IMR-90 (cell line): ENCODE measurements around the gene TM4SF18. TPM values are rescaled to one million over a fixed set of nuclear protein-coding genes. Genes with fewer than 3 reads are reported as not detected.

ENCODE experiments used
- ATAC-seq: fragments of 200-7000 bp; cut with Tn5 transposase; 2 replicates; pipeline ENCODE4 v1.9.1; 2020; ENCODE audit warnings: low read depth, mild to moderate bottlenecking, moderate library complexity
- BruUV-seq: library from RNA; stranded (reverse); fragments of 400-500 nt; replicated peaks from 2 replicates; lab custom pipeline; 2021; lab: Mats Ljungman, UMichigan
- CTCF ChIA-PET: fragments of 300-600 bp; formaldehyde crosslinking; extraction: SDS; loops from one replicate; lab custom pipeline; 2021; ENCODE audit warnings: antibody characterized with exemption; lab: Yijun Ruan, JAX
- POLR2A ChIA-PET: fragments of 300-600 bp; sonication (Branson Sonifier 250); formaldehyde crosslinking; loops from one replicate; lab custom pipeline; 2022; ENCODE audit warnings: antibody characterized with exemption; ENCODE audit not compliant: unreplicated experiment; lab: Charles Lee
- DNase-seq: peaks from one replicate; pipeline ENCODE4 v3.0.0; 2013
- H2AFZ ChIP-seq: replicated peaks from 2 replicates; pipeline ENCODE3; 2013; ENCODE audit warnings: low read length, mild to moderate bottlenecking; ENCODE audit not compliant: poor library complexity
- H2AK5ac ChIP-seq: 2 replicates; pipeline ENCODE4 v1.6.1; 2013; ENCODE audit warnings: low read depth, low read length, inconsistent platforms
- H2AK9ac ChIP-seq: replicated peaks from 2 replicates; pipeline ENCODE3; 2013; ENCODE audit warnings: mild to moderate bottlenecking, low read depth, low read length, moderate library complexity; ENCODE audit not compliant: poor library complexity
- H2BK120ac ChIP-seq: 2 replicates; pipeline ENCODE4 v1.6.1; 2013; ENCODE audit warnings: low read depth, low read length, inconsistent platforms
- H2BK15ac ChIP-seq: 3 replicates; pipeline ENCODE4 v1.6.1; 2013; ENCODE audit warnings: low read depth, low read length, inconsistent platforms
- H2BK20ac ChIP-seq: 2 replicates; pipeline ENCODE4 v1.6.1; 2013; ENCODE audit warnings: low read depth, mild to moderate bottlenecking, inconsistent platforms, low read length, moderate library complexity
- H2BK5ac ChIP-seq: 2 replicates; pipeline ENCODE4 v1.6.1; 2013; ENCODE audit warnings: mild to moderate bottlenecking, low read depth, low read length, inconsistent platforms; ENCODE audit not compliant: poor library complexity, severe bottlenecking
- H3K14ac ChIP-seq: replicated peaks from 2 replicates; pipeline ENCODE4 v1.6.1; 2013; ENCODE audit warnings: low read depth, low read length, inconsistent platforms
- H3K18ac ChIP-seq: 2 replicates; pipeline ENCODE4 v1.6.1; 2013; ENCODE audit warnings: low read depth, low read length, control low read depth
- H3K23ac ChIP-seq: 2 replicates; pipeline ENCODE4 v1.6.1; 2013; ENCODE audit warnings: low read depth, low read length, inconsistent platforms
- H3K27ac ChIP-seq: 2 replicates; pipeline ENCODE4 v1.5.1; 2013; ENCODE audit warnings: mild to moderate bottlenecking, control low read depth, low read length; ENCODE audit not compliant: insufficient read depth
- H3K27me3 ChIP-seq: 2 replicates; pipeline ENCODE4 v1.6.1; 2013; ENCODE audit warnings: low read length; ENCODE audit not compliant: control insufficient read depth, insufficient read depth
- H3K36me3 ChIP-seq: 2 replicates; pipeline ENCODE4 v1.6.1; 2013; ENCODE audit warnings: low read length, mixed read lengths; ENCODE audit not compliant: control insufficient read depth, insufficient read depth
- H3K4ac ChIP-seq: 2 replicates; pipeline ENCODE4 v1.6.1; 2013; ENCODE audit warnings: low read depth, low read length, inconsistent platforms
- H3K4me1 ChIP-seq: 2 replicates; pipeline ENCODE4 v1.6.1; 2013; ENCODE audit warnings: low read length, mixed read lengths; ENCODE audit not compliant: control insufficient read depth, insufficient read depth
- H3K4me2 ChIP-seq: 2 replicates; pipeline ENCODE4 v1.6.1; 2013; ENCODE audit warnings: low read depth, mild to moderate bottlenecking, control low read depth, low read length, moderate library complexity
- H3K4me3 ChIP-seq: 2 replicates; pipeline ENCODE4 v1.5.1; 2013; ENCODE audit warnings: low read depth, mild to moderate bottlenecking, control low read depth, low read length, moderate library complexity; ENCODE audit not compliant: insufficient read depth
- H3K56ac ChIP-seq: 2 replicates; pipeline ENCODE4 v1.6.1; 2013; ENCODE audit warnings: low read length, inconsistent platforms; ENCODE audit not compliant: insufficient read depth; ENCODE audit errors: extremely low read depth
- H3K79me1 ChIP-seq, 2 experiments: 2 replicates each; pipeline ENCODE4 v1.6.1; 2013; ENCODE audit warnings: low read length in 2 of 2, inconsistent platforms in 1 of 2, low read depth in 1 of 2
- H3K9ac ChIP-seq: 2 replicates; pipeline ENCODE4 v1.6.1; 2013; ENCODE audit warnings: low read depth, low read length, control low read depth
- H3K9me1 ChIP-seq: 2 replicates; pipeline ENCODE4 v1.6.1; 2013; ENCODE audit warnings: low read length, inconsistent platforms; ENCODE audit not compliant: insufficient read depth
- H3K9me3 ChIP-seq: 2 replicates; pipeline ENCODE4 v1.6.1; 2013; ENCODE audit warnings: low read length; ENCODE audit not compliant: control insufficient read depth, insufficient read depth
- H4K20me1 ChIP-seq: 2 replicates; pipeline ENCODE4 v1.6.1; 2013; ENCODE audit warnings: low read length, inconsistent platforms; ENCODE audit not compliant: insufficient read depth
- H4K5ac ChIP-seq: 2 replicates; pipeline ENCODE4 v1.6.1; 2013; ENCODE audit warnings: mild to moderate bottlenecking, low read depth, low read length, control low read depth
- H4K8ac ChIP-seq, 2 experiments: 2 replicates each; pipeline ENCODE4 v1.6.1; 2013; ENCODE audit warnings: low read depth in 2 of 2, low read length in 2 of 2, control low read depth in 1 of 2, inconsistent platforms in 1 of 2
- H4K91ac ChIP-seq: 2 replicates; pipeline ENCODE4 v1.6.1; 2013; ENCODE audit warnings: low read depth, low read length, inconsistent platforms; ENCODE audit not compliant: insufficient read depth
- CHD1 ChIP-seq: IDR thresholded peaks from 2 replicates; pipeline ENCODE4 v1.6.1; 2012; ENCODE audit warnings: low read depth, low read length, improper control_type of control experiment
- MXI1 ChIP-seq: IDR thresholded peaks from 2 replicates; pipeline ENCODE4 v1.6.1; 2012; ENCODE audit warnings: low read depth, mild to moderate bottlenecking, low read length, moderate library complexity, borderline replicate concordance
- POLR2A ChIP-seq: IDR thresholded peaks from 2 replicates; pipeline ENCODE4 v1.6.1; 2012; ENCODE audit warnings: mild to moderate bottlenecking, low read depth, low read length
- WGBS, 2 experiments: methylation state at CpG; one replicate each; pipeline versions ENCODE4 v1.1.5 to v1.1.7; 2013; ENCODE audit warnings: missing lambda C conversion rate in 2 of 2; ENCODE audit not compliant: insufficient read length in 1 of 2; ENCODE audit errors: extremely low coverage in 2 of 2; 5-methylcytosine and 5-hydroxymethylcytosine counted together
- dilution Hi-C: fragments of 300-500 bp; cut with HindIII; formaldehyde crosslinking; loops from one replicate; pipeline ENCODE4 v1.14.3; 2018; ENCODE audit warnings: low sequenced_read_pairs; ENCODE audit not compliant: unreplicated experiment
- in situ Hi-C: fragments of 300-500 bp; cut with MboI; formaldehyde crosslinking; loops from 3 replicates; pipeline ENCODE4 v1.14.3; 2019; ENCODE audit warnings: low sequenced_read_pairs, inconsistent platforms, mixed read lengths
- intact Hi-C: fragments of 100-400 bp; cut with micrococcal nuclease; formaldehyde crosslinking; loops from 2 replicates; pipeline ENCODE4 v1.10.0; 2022
- polyA plus RNA-seq, 3 experiments: library from polyadenylated mRNA; depleted of rRNA; stranded (reverse); fragments of >200 nt; gene quantifications; 2 replicates each; pipeline ENCODE4 v1.2.3, GENCODE V29; 2012; ENCODE audit warnings: low replicate concordance in 1 of 3
- total RNA-seq: library from RNA; depleted of rRNA; stranded (reverse); fragments of >200 nt; gene quantifications from 2 replicates; pipeline ENCODE4 v1.2.3, GENCODE V29; 2012
- TF ChIP-seq, protein P1 (sequence below): conservative IDR thresholded peaks from 2 replicates; pipeline ENCODE4 v1.5.1; 2012; ENCODE audit warnings: mild to moderate bottlenecking, low read depth, low read length, improper control_type of control experiment

The TM4SF18 gene
- total and polyA plus RNA-seq, 2 of the 4 experiments (the other 2 are of a cell fraction) = under 0.01 TPM; not detected in 1

DNA sequence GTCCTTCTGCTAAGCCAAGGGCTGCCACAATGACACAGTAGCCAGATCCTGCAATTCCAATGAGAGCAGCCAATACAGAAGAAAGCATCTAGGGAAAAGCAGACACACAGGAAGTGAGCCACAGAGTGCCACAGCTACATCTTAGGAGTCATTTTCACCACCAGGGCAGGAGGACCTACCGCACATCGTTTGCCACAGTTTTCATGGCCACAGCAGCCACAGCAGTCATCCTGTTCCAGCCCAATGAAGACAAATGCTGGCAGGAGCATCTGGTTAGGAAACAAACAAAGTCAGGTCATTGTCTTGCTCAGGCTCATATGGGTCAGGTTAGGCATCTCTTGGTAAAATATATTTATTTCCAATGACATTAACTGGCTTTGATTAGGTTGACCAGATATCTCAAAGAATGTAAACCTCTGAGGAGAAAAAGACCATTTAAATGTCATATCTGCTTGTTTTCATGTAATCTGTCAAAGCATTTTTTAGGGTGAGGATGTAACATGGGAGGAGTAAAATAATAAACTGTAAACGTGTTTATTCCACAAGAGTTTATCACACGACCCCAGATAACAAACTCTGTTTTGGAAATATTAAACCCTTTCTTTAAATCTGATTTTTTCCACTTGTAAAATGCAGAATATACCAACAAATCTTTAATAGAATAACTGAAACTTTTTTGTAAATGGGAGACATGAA, 42.2 kb upstream of the TM4SF18 start:
- peak overlapping the region; percentile 96 for H3K27ac ChIP-seq
- POLR2A ChIA-PET = no interaction called here

More for the DNA sequence above, 42.2 kb upstream of the TM4SF18 start:
- Histone ChIP-seq H3K79me1 (peaks cover 20 to 52% of the 10 kb centered on the region in 2 experiments), H3K14ac (peak overlapping the region; percentile 97), H2AK9ac (peak overlapping the region; percentile 62), H2BK5ac (peak overlapping the region; percentile 78), H3K23ac (peak overlapping the region; percentile 78), H3K36me3 (peaks cover 22% of the 10 kb centered on the region), H3K4ac (peak overlapping the region; percentile 87), H2AFZ (no peak overlapping the region), H2AK5ac (peak overlapping the region; percentile 88), H2BK20ac (peak overlapping the region; percentile 71), H3K4me2 (peak overlapping the region; percentile 99), H3K27me3 (no peaks in the 10 kb centered on the region), H3K9me3 (no peaks in the 10 kb centered on the region), H2BK120ac (peak overlapping the region; percentile 89), H4K91ac (peak overlapping the region; percentile 76), H4K8ac (peak overlapping the region; percentile 5 to 49; a peak in 3 of 4 replicates), H4K5ac (peak overlapping the region; percentile 99), H3K4me3 (peak overlapping the region; percentile 54), H4K20me1 (no peaks in the 10 kb centered on the region), H3K56ac (no peak overlapping the region; the same call in 1 of the 2 replicates), H2BK15ac (peak overlapping the region; percentile 45; the same call in 2 of the 3 replicates), H3K4me1 (peaks cover 23% of the 10 kb centered on the region), H3K18ac (peak overlapping the region; percentile 99), H3K9ac (peak overlapping the region; percentile 86), H3K9me1 (peaks cover 28% of the 10 kb centered on the region)
- BruUV-seq = no TSS peak
- dilution Hi-C loops = no loop called here
- in situ Hi-C loops = no loop called here
- TF ChIP-seq POLR2A = peak; percentile 80
- peak; percentile 97 for TF ChIP-seq CHD1
- TF ChIP-seq MXI1 = no peak
- TF ChIP-seq, protein P1, sequence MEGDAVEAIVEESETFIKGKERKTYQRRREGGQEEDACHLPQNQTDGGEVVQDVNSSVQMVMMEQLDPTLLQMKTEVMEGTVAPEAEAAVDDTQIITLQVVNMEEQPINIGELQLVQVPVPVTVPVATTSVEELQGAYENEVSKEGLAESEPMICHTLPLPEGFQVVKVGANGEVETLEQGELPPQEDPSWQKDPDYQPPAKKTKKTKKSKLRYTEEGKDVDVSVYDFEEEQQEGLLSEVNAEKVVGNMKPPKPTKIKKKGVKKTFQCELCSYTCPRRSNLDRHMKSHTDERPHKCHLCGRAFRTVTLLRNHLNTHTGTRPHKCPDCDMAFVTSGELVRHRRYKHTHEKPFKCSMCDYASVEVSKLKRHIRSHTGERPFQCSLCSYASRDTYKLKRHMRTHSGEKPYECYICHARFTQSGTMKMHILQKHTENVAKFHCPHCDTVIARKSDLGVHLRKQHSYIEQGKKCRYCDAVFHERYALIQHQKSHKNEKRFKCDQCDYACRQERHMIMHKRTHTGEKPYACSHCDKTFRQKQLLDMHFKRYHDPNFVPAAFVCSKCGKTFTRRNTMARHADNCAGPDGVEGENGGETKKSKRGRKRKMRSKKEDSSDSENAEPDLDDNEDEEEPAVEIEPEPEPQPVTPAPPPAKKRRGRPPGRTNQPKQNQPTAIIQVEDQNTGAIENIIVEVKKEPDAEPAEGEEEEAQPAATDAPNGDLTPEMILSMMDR = no peak
- WGBS, 2 experiments = no CpG with 5 or more reads among the region's 4 CpGs
- CTCF ChIA-PET = interaction anchor here (0.6 kb wide), 1 partner anchor 98 kb away, joined by 3 read pairs; the partner anchor contains the start of gene TM4SF4
- intact Hi-C loops = no loop called here
- no peak for ATAC-seq
- DNase-seq = peak; percentile 49
